ENCODE measurements around the gene PML. TPM values are rescaled to one million over a fixed set of nuclear protein-coding genes. Genes with fewer than 3 reads are reported as not detected.
"Not testable (repeated sequence)": the region's sequence is repeated elsewhere in the genome, so short reads cannot be mapped to it uniquely, and the experiment has no call there.

Gene PML
- total and polyA plus RNA-seq, 7 donors, result 9.6 to 129 (median 43.3) TPM

GRCh38 chr15:73969151-73969759 is 25.3 kb upstream of the PML start:
- TF ChIP-seq POLR2A (IDR thresholded peaks at IDR 0.05) (no peak), EP300 (IDR thresholded peaks at IDR 0.05) (no peak), CTCF (IDR thresholded peaks at IDR 0.05) (no peak), POLR2AphosphoS5 (IDR thresholded peaks at IDR 0.05) (no peak)
- intact Hi-C loops (cut with DNase I), result no loop called here
- peaks cover 0 to 19% (median 16%) of the 10 kb centered on the region in 4 donors for H3K4me1 ChIP-seq
- H3K9me3 ChIP-seq, result no peaks in the 10 kb centered on the region
- peak; percentile 41 for DNase-seq
- no peak overlapping the region for H3K4me3 ChIP-seq
- H3K27me3 ChIP-seq, result no peaks in the 10 kb centered on the region
- WGBS, 2 donors, result 90% methylated on average over 6 of the region's 6 CpGs
- no peaks in the 10 kb centered on the region for H3K36me3 ChIP-seq
- no peak overlapping the region for H3K27ac ChIP-seq

- no peaks in the 10 kb centered on the region for H3K27me3 ChIP-seq
- H3K36me3 ChIP-seq, result no peaks in the 10 kb centered on the region
- peaks cover 0 to 11% (median 10%) of the 10 kb centered on the region in 4 donors for H3K4me1 ChIP-seq
- H3K9me3 ChIP-seq, result no peaks in the 10 kb centered on the region
- 26 to 32% methylated on average over 26 of the region's 26 CpGs for WGBS, 2 donors
- intact Hi-C loops (cut with DNase I), result loop anchor here (1.0 to 10.0 kb wide), 3 partner anchors 64 to 349 kb away; partner anchors contain the start of gene ISLR2
- TF ChIP-seq CTCF (IDR thresholded peaks at IDR 0.05), result peak; percentile 85 to 88 (median 88)
- TF ChIP-seq EP300 (IDR thresholded peaks at IDR 0.05), result no peak
- no peak overlapping the region for H3K27ac ChIP-seq
- DNase-seq, result peak; percentile 92
- peak overlapping the region in 3 of 4 donors; percentile 21 to 32 (median 24) for H3K4me3 ChIP-seq
These were observed 21.4 kb upstream of the PML start for GRCh38 chr15:73972984-73973682.

GRCh38 chr15:73973683-73974200 is 20.8 kb upstream of the PML start:
- peak; percentile 57 for DNase-seq
- peak overlapping the region in 2 of 4 donors; percentile 24 to 32 for H3K4me3 ChIP-seq
- H3K27ac ChIP-seq, result not testable (repeated sequence)

DNA sequence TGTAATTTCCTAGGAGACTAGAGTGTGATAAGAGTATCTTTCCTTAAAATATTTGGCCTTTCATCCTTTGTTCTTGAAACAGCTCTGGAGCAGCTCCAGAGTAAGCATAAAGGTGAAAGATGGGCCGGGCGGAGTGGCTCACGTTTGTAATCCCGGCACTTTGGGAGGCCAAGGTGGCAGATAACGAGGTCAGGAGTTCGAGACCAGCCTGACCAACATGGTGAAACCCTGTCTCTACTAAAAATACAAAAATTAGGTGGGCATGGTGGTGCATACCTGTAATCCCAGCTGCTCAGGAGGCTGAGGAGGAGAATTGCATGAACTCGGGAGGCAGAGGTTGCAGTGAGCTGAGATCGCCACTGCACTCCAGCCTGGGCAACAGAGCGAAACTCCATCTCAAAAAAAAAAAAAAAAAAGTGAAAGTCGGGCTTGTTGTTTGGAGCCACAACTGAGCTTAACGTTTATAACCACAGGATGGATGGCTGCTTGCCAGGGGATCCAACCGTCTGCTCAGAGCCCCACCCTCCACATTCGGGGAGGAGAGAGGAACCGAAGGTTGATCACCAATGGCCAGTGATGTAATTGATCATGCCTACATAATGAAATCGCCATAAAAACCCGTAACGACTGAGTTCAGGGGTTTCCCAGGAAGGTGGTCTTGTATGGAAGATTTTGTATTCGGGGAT is 18.9 kb upstream of the PML start:
- not testable (repeated sequence) for H3K4me3 ChIP-seq, H3K27ac ChIP-seq, H3K27me3 ChIP-seq, H3K36me3 ChIP-seq, H3K9me3 ChIP-seq
- 7 to 35% methylated on average over 18 of the region's 18 CpGs for WGBS, 2 donors
- intact Hi-C loops (cut with DNase I), result loop anchor here (10.0 kb wide), 1 partner anchor 159 kb away; the partner anchor contains the start of gene ISLR2
- peak; percentile 66 for DNase-seq
- H3K4me1 ChIP-seq, result peaks cover 0 to 11% (median 10%) of the 10 kb centered on the region in 4 donors

More at GRCh38 chr15:73973683-73974200, 20.8 kb upstream of the PML start:
- not testable (repeated sequence) for H3K9me3 ChIP-seq, H3K27me3 ChIP-seq, H3K36me3 ChIP-seq
- intact Hi-C loops (cut with DNase I), result loop anchor here (1.0 to 10.0 kb wide), 3 partner anchors 64 to 349 kb away; partner anchors contain the start of gene ISLR2
- 88 to 93% methylated on average over 39 of the region's 39 CpGs for WGBS, 2 donors
- H3K4me1 ChIP-seq, result peaks cover 0 to 11% (median 10%) of the 10 kb centered on the region in 4 donors

- Histone ChIP-seq H3K27ac (no peak overlapping the region), H3K4me1 (peaks cover 0 to 28% (median 26%) of the 10 kb centered on the region in 4 donors), H3K9me3 (no peaks in the 10 kb centered on the region), H3K27me3 (no peaks in the 10 kb centered on the region), H3K4me3 (no peak overlapping the region), H3K36me3 (no peaks in the 10 kb centered on the region)
- no peak for TF ChIP-seq POLR2AphosphoS5 (IDR thresholded peaks at IDR 0.05)
- TF ChIP-seq EP300 (IDR thresholded peaks at IDR 0.05), result no peak
- TF ChIP-seq POLR2A (IDR thresholded peaks at IDR 0.05), result no peak
- TF ChIP-seq CTCF (IDR thresholded peaks at IDR 0.05), result no peak
- WGBS, 2 donors, result 91 to 94% methylated on average over 3 of the region's 3 CpGs
- no peak for DNase-seq
- intact Hi-C loops (cut with DNase I), result loop anchor here (10.0 kb wide), 1 partner anchor 156 kb away; the partner anchor contains the start of gene ISLR2
These were observed 15.6 kb upstream of the PML start for GRCh38 chr15:73978896-73979295.
